HG03095 (cell line): Measurements from ENCODE around the gene CRADD.

Source experiments
- ATAC-seq: cut with Tn5 transposase; IDR thresholded peaks from one replicate; pipeline ENCODE4 v1.9.1; 2021; ENCODE audit warnings: moderate library complexity; ENCODE audit not compliant: unreplicated experiment

CRADD gene

DNA sequence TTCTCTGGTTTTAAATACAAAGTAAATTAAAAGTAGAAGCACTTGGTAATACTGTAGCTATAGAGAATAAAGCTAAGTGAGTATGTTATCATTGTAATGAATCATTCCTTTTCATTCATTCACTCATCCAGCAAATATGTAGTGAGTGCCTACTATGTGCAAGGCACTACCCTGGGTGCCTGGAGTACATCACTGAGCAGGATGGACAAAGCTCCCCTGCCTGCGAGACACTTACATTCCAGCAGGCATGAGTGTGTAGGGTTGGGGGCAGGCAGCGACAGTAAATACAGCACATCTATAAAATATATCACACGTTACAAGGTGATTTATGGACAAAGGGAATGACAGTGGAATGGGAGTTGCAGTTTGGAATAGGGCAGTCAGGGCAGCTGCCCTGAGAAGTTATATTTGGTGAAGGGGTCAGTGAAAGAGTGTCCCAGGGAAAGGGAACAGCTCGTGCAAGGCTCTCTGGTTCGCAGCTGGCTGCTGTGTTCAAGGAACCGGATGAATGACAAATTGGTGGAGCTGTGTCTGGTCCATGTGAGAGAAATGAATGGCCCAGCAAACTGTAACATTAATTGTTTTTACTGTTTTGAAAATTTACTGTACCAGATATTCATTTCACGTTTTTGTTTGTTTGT lies 159.6 kb downstream of the CRADD start:
- ATAC-seq: no peak

DNA sequence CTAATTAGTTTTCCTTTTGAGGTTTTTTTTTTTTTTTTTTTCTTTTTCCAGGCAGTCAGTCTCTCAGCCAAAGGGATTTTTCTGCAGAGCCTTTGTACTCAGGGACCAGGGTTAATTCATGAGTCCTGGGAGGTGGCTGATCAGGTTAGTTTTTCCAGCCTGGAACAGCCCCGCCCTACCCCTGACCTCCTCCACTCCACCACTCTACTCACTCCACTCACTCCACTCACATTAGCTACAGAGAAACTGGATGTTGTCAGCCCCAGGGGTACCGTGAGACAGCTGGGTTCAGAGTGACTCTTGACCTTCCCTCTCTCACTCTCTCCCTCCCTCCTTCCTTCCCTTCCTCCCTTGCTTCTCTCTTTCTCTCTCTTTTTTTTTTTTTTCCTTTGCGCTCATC lies 161.0 kb downstream of the CRADD start:
- ATAC-seq: no peak

DNA sequence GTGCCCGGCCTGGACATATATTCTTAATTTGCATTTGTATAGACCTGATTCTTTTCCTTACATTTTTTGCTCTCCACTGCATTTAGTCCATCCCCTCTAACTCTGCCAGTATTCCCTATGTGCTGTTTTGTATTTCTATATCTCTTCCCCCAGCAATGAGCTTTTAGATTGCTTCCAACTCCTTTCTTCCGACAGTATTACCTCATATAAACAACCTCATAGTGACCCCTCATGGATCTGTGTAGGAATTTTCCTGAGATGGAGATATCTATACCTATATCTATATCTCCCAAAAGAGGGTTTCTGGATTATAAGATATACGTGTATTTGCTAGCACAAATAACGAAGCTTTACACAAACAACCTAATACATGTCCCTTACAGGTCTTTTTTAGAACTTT lies 161.9 kb downstream of the CRADD start:
- no peak for ATAC-seq

DNA sequence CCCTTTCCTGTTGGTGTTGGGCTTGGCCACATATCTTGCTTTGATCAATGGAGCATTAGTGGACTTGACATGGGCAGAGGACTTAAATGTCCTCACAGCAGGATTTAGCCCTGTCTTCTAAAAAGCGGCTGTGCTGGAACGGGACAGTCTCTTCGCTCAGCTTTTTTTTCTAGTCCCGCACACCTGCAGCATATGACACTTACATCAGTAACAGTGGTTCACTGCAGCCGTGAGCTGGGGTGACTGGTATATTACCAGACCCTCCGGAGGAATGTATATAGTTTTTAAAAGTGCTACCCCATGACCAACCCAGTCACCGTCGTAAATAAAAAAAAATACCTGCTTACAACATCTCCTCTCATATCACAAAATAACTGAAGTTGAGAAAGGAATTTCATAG lies 164.5 kb downstream of the CRADD start:
- no peak for ATAC-seq

- no peak for ATAC-seq
Measured at GRCh38 chr12:93844164-93844784, 167.1 kb downstream of the CRADD start.

- no peak for ATAC-seq
Measured at GRCh38 chr12:93846936-93847516, 169.9 kb downstream of the CRADD start.

DNA sequence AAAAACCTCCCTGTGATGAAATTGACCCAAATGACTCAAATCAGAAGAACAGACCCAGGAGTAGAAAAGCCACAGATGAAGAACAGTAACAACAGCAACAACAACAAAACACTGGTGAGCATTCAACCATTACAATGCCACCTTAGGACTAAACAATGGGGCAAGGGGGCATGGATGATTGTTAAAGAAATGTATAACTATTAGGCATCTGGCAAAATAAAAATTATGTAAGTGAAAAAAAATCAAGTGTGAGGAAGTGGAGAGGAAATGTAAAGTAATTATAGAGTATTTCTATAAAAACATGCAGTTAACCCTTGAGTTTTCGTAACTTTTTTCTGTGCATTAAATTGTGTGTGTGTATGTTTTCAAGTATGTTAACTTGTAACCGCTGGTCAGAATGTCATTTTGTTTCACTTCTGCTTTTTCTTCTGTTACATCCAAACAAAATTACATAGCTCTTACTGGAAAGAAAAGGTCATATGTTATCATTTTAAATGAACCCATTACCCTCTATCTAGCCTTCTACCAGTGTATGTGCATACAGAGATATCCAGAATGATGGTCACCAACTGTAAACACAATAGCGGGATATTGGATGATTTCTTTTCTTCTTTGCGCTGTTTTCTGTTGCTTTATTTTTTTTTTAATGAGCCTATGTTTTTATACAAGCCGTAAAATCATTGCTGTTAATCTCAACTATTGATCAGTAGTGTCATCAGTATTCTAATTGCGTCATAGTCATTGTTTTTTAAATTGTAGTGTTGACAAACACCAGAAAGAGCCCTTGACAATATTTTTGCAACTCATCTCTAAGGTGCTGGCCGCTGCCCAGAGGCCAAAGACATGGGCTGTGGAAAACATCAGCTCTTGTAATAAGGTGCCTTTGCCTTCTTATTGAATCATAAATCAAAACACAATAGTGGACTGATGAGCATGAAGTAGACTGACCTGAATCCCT lies 170.6 kb downstream of the CRADD start:
- ATAC-seq: peak; percentile 80

- ATAC-seq: no peak
Measured at GRCh38 chr12:93848523-93849101, 171.4 kb downstream of the CRADD start.

DNA sequence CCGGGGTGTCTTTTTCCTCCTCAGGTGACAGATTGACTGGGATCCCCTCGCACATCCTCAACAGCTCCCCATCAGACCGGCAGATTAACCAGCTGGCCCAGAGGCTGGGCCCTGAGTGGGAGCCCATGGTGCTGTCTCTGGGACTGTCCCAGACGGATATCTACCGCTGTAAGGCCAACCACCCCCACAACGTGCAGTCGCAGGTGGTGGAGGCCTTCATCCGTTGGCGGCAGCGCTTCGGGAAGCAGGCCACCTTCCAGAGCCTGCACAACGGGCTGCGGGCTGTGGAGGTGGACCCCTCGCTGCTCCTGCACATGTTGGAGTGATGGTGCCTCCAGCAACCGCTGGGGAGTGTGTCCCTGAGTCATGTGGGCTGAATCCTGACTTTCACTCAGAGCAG lies 172.8 kb downstream of the CRADD start:
- ATAC-seq: no peak

DNA sequence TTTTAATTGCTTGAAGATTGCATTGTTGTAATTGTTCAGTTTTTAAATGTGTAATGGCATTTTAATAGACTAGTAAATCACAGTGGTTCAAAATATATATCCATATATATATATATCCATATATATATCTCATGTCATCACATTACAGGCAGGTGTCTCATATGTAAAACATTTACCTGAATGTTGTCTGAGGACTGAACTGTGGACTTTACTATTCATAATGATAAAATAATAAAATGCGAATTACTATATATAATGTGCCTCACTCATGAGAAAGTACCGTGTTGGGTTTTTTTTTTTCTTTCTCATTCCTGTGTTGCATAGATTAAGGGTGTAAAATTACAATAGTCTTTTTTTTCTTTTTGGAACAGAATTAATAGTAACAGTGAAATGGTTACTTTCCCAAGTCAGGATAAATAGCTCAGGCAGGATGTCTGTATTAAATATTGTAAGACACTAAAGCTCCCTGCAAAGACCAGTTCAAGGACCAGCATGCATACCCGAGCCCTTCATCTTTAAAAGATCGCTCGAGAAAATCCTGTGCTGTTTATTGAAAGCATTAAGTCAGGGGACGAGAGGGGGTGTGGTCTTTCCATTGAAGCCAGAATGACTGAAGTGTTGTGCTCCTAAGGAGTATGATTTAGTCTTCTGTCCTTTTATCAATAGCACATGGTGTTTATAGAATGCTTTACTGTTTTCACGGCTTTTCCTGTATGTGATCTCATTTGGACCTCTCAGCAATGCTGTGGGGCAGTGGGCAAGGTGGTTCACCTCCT lies 173.5 kb downstream of the CRADD start:
- ATAC-seq: no peak

DNA sequence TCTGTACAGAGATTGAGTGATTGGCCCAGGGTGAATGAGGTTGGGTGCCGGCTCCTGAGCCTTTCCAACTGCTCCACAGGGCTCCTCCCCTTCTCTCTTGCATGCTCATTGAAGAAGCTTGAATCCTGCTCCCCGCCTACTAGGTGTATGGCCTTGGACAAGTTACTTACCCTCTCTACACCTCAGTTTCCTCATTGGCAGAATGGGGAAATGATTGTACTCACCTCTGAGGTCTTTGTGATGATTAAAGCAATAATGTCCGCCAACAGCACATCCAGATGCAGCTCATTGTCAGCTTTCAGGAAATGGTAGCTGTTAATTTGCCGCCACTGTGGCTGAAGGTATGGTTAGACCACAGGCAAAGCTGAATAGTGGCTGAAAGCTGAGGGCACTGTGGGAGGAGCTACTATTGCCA lies 174.1 kb downstream of the CRADD start:
- no peak for ATAC-seq

GRCh38 chr12:93852173-93852591 lies 175.0 kb downstream of the CRADD start:
- no peak for ATAC-seq

DNA sequence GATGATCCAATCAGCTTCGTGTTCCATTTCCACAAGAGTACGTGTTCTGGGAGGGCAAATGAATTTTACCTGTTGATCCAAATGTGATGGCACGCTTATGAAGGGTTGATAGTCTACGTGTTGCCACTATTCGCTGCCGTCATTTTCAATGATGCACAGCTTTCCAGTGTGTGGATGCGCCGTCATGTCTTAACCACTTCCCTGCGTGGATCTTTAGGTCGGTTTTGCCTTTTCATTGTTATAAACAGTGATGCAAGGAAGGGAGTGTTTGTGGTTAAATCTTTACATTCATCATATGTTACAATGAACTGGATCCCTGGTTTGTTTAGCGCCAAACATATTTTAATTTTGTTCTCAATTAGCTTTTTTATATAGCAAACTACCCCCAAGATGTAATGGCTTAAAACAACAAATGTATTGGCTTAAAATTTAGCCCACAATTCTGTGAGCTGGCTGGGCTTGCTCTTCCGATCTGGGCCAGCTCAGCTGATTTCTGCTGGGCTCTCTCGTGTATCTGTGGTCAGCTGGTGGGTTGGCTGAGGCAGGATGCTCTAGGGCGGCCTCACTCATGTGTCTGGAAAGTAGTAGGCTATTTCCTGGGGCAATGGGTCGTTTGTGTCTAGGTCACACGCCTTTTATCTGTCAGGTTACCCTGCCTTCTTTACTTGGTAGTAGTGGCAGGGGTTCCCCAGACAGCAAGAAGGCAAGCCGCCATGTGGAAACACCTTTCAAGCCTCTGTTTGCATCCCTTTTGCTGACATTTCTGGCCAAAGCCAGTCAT lies 176.7 kb downstream of the CRADD start:
- no peak for ATAC-seq

DNA sequence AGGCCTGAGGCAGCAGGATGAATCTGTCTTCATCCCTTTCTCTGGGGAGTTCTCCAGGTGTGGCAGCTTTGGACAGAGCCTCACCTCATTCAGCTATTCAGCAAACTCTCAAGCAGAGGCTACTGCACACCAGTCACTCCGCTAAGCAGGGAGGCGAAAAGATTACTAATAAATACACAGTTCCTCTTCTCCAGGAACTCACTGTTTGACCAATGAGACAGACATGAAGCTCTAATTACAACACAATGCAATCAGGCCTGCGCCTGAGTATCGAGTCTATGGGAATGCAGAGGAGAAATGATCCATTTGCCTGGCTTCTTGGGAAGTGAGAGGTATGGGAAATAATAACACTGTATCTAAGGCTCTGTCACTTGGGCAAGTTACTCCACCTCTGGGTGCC lies 178.1 kb downstream of the CRADD start:
- ATAC-seq: no peak

- no peak for ATAC-seq
Measured at GRCh38 chr12:93856611-93857010, 179.4 kb downstream of the CRADD start.

DNA sequence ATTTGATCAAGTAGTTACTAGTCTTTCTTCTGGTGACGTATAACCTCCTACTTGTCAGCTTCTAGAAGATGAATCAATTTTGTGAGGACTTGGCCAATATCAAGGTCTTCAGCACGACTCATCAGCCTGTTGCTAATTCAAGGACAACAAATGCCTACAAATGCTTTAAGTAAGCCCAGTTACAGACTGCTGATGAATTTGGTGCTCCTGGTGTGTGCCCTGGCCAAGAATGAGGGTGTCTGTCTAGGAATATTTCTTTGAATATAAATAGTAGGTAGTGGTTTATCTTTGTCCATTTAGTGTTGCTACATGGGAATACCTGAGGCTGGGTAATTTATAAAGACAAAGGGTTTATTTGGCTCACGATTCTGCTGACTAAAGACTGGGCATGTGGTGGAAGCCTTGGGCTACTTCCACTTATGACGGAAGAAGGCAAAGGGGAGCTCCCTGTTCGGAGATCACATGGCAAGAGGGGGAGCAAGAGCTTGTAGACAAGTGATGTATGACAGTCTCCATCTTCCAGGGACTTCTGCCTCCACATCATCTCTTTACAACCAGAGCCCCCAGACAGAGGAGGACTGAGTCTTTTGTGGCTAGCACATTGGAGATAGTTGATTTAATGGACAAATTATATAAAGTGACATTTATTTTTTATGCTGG lies 180.2 kb downstream of the CRADD start:
- no peak for ATAC-seq

DNA sequence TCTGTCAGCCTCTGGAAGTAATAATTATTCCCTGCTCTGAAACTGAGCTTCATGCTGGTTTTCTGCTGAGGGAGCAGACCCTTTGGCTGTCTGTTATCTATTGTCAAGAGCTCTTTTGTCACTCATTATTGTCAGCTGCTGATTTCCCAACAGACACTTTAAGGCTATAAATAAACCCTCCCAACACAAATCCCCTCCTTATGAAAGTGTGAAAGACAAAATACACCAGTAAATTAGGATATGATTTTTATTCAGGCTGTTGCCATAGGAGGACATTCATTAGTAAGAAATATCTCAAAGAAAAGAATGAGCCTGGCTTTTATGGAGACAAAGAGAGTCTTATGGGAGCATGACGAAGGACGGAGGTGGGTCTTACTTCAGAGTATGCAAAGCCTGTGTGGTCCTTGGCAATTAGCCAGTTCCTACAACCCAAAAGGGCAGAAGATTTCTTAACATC lies 180.8 kb downstream of the CRADD start:
- ATAC-seq: no peak

DNA sequence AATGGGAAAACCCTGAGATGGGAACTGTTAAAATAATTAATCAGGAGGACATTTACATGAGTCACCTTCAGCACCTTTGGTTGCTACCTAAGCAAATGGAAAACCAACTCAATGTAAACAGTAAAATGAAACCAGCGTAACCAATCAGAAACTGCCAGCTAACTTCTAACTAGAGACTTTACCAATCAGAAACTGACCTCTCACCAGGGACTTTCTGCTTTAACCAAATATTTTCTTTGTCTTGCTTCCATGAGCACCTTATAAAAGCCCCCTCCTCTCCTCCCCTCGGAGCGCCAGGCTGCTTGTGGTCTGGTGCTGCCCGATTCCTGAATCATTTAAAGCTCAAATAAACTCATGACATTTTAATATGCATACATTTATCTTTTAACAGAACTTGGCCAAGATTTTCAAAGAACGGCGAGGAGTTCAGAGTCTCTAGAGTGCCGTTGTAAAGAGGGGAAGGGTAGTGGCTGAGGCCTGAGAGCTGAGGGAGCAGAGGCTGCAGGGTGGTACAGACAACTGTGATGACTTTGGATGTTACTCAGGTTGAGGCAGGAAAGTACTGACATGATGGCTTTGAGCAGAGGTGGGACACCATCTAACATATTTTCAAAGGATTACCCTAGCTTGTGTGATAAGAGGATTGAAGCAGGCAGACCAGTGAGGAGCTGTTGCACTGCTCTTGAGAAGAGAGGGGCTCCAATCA lies 183.6 kb downstream of the CRADD start:
- no peak for ATAC-seq
